HG03097 (cell line): Measurements from ENCODE around the gene ITGB5.

ENCODE experiments used
- ATAC-seq: cut with Tn5 transposase; IDR thresholded peaks from one replicate; pipeline ENCODE4 v1.9.1; 2021; ENCODE audit not compliant: unreplicated experiment, low FRiP score

The ITGB5 gene

GRCh38 chr3:124887177-124887931, at the start of gene ITGB5:
Gene ITGB5 (minus strand): TSS chr3:124887365. CDS start chr3:124887000, 365 bp downstream.
- ATAC-seq: no peak

- no peak for ATAC-seq
These were observed 48.8 kb upstream of the ITGB5 start for GRCh38 chr3:124935794-124936542.

GRCh38 chr3:124935264-124935663, 48.1 kb upstream of the ITGB5 start:
- no peak for ATAC-seq

- no peak for ATAC-seq
These were observed 47.4 kb upstream of the ITGB5 start, which contains the start of gene MUC13 for GRCh38 chr3:124934577-124934976. Gene MUC13 (minus strand): TSS chr3:124934751. CDS start chr3:124934712, 39 bp downstream.

- no peak for ATAC-seq
These were observed 41.4 kb upstream of the ITGB5 start for GRCh38 chr3:124928333-124929202.

- ATAC-seq: peak; percentile 51
These were observed 40.4 kb upstream of the ITGB5 start for GRCh38 chr3:124927574-124928045.

GRCh38 chr3:124926426-124927101, 39.4 kb upstream of the ITGB5 start:
- no peak for ATAC-seq

- no peak for ATAC-seq
These were observed 37.6 kb upstream of the ITGB5 start for GRCh38 chr3:124924741-124925140.

- ATAC-seq: no peak
These were observed 36.7 kb upstream of the ITGB5 start for GRCh38 chr3:124923833-124924232.

GRCh38 chr3:124920718-124921117, 33.6 kb upstream of the ITGB5 start:
- ATAC-seq: no peak

- ATAC-seq: no peak
These were observed 32.6 kb upstream of the ITGB5 start for GRCh38 chr3:124919756-124920155.

- no peak for ATAC-seq
These were observed 31.4 kb upstream of the ITGB5 start for GRCh38 chr3:124918524-124918923.

GRCh38 chr3:124916837-124917409, 29.8 kb upstream of the ITGB5 start:
- ATAC-seq: no peak

GRCh38 chr3:124915254-124915653, 28.1 kb upstream of the ITGB5 start:
- no peak for ATAC-seq

GRCh38 chr3:124907957-124908356, 20.8 kb upstream of the ITGB5 start:
- ATAC-seq: no peak

GRCh38 chr3:124904835-124905492, 17.8 kb upstream of the ITGB5 start:
- no peak for ATAC-seq

- no peak for ATAC-seq
These were observed 17.0 kb upstream of the ITGB5 start for GRCh38 chr3:124903896-124904834.

GRCh38 chr3:124896824-124897526, 9.8 kb upstream of the ITGB5 start:
- no peak for ATAC-seq
